Measurements from ENCODE around the gene ELL2. TPM values are rescaled to one million over a fixed set of nuclear protein-coding genes. Genes with fewer than 3 reads are reported as not detected.
"Not testable (repeated sequence)": the region's sequence is repeated elsewhere in the genome, so short reads cannot be mapped to it uniquely, and the experiment has no call there.

Gene ELL2
- total and polyA plus RNA-seq, 7 donors: 6.7 to 35.3 (median 26.6) TPM

DNA sequence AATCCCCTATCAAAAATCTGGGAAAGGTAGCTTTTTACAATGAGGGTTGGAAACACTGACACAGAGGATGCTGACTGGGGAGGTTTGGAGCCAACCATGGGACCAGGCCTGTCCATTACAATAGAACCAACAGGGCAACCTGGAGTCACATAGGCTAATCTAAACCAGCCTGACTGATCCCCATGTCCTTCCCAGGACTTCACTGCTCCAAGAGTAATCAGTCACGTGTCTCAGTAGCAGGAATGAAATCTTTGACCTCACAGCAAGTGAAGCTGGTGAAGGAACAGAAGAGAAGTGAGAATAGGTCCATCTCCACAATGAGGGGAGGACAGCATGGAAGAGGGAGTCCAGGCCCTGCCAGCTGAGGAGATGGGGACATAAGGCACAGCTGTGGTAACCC, 123.1 kb downstream of the ELL2 start:
- TF ChIP-seq, protein P1, sequence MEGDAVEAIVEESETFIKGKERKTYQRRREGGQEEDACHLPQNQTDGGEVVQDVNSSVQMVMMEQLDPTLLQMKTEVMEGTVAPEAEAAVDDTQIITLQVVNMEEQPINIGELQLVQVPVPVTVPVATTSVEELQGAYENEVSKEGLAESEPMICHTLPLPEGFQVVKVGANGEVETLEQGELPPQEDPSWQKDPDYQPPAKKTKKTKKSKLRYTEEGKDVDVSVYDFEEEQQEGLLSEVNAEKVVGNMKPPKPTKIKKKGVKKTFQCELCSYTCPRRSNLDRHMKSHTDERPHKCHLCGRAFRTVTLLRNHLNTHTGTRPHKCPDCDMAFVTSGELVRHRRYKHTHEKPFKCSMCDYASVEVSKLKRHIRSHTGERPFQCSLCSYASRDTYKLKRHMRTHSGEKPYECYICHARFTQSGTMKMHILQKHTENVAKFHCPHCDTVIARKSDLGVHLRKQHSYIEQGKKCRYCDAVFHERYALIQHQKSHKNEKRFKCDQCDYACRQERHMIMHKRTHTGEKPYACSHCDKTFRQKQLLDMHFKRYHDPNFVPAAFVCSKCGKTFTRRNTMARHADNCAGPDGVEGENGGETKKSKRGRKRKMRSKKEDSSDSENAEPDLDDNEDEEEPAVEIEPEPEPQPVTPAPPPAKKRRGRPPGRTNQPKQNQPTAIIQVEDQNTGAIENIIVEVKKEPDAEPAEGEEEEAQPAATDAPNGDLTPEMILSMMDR (IDR thresholded peaks at IDR 0.05): no peak
- TF ChIP-seq POLR2A (IDR thresholded peaks at IDR 0.05) (no peak), POLR2AphosphoS5 (IDR thresholded peaks at IDR 0.05) (no peak), EP300 (IDR thresholded peaks at IDR 0.05) (no peak)
- Histone ChIP-seq H3K4me1 (peaks cover 0 to 14% (median 12%) of the 10 kb centered on the region in 4 donors), H3K27me3 (no peaks in the 10 kb centered on the region), H3K9me3 (no peaks in the 10 kb centered on the region), H3K36me3 (no peaks in the 10 kb centered on the region), H3K27ac (no peak overlapping the region), H3K4me3 (no peak overlapping the region)
- intact Hi-C loops (cut with DNase I): no loop called here
- no peak for DNase-seq
- WGBS, 2 donors: 84 to 87% methylated on average over 1 of the region's 1 CpG

DNA sequence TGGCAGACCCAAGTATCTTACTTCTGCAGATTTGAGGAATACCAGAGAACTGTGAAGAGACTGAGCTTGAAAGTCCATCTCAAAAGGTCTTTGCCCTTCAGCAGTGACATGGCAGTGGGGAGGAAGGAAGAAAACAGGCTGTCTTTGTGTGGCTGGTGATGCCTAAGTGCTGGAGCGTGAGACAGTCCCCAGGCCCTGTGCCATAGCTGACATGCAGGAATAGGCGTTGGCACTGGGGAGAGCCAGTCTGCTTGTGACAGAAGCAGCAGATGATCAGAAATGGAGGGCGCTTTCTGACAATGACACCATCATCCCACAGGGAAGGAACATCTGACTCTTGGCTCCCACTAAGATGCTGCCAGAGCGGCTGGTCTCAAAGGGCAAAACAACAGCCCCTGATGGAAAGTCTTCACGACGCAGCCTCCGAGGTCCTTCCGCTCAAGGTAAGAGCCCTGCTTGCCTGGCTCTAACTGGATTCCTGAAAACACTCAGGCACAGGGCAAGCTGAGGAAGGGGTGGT, 123.6 kb downstream of the ELL2 start:
- TF ChIP-seq, protein P1 (IDR thresholded peaks at IDR 0.05): no peak
- TF ChIP-seq POLR2AphosphoS5 (IDR thresholded peaks at IDR 0.05) (no peak), POLR2A (IDR thresholded peaks at IDR 0.05) (no peak), EP300 (IDR thresholded peaks at IDR 0.05) (no peak)
- Histone ChIP-seq H3K4me1 (peaks cover 0 to 14% (median 13%) of the 10 kb centered on the region in 4 donors), H3K4me3 (no peak overlapping the region), H3K9me3 (no peaks in the 10 kb centered on the region), H3K27ac (no peak overlapping the region), H3K36me3 (no peaks in the 10 kb centered on the region), H3K27me3 (no peaks in the 10 kb centered on the region)
- 92 to 95% methylated on average over 8 of the region's 8 CpGs for WGBS, 2 donors
- intact Hi-C loops (cut with DNase I): no loop called here
- no peak for DNase-seq

DNA sequence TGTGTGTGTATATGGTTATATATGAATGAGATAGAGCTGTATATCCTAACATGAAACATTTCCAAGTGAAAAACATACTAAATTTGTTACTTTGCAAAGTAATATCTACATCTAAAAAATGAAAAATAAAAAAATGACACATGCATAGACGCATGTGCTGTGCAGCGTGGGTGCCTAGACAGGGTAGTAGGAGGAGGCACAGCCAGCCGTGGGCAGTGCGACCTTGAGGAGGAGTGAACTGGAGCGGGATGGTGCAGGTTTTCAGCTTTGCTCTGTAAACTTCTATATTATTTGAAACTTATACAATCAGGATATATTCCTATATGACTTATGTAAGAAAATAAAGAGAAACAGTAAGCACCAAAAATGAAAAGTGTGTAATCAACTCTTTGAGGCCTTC, 124.2 kb downstream of the ELL2 start:
- WGBS, 2 donors: 92 to 95% methylated on average over 5 of the region's 5 CpGs
- intact Hi-C loops (cut with DNase I): no loop called here
- Histone ChIP-seq H3K36me3 (no peaks in the 10 kb centered on the region), H3K9me3 (no peaks in the 10 kb centered on the region), H3K4me1 (peaks cover 0 to 14% (median 13%) of the 10 kb centered on the region in 4 donors), H3K4me3 (no peak overlapping the region), H3K27ac (no peak overlapping the region), H3K27me3 (no peaks in the 10 kb centered on the region)
- TF ChIP-seq POLR2A (IDR thresholded peaks at IDR 0.05) (no peak), POLR2AphosphoS5 (IDR thresholded peaks at IDR 0.05) (no peak), EP300 (IDR thresholded peaks at IDR 0.05) (no peak)
- TF ChIP-seq, protein P1 (IDR thresholded peaks at IDR 0.05): no peak
- no peak for DNase-seq

DNA sequence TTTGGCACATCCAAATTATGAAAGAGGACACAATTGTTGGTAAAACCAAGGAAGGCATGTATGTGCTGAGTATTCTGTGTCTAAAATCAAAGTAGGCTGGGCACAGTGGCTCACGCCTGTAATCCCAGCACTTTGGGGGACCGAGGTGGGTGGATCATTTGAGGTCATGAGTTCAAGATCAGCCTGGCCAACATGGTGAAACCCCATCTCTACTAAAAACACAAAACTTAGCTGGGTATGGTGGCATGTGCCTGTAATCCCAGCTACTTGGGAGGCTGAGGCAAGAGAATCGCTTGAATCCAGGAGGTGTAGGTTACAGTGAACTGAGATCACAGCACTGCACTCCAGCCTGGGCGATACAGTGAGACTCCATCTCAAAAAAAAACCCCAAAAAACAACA, 124.7 kb downstream of the ELL2 start:
- Histone ChIP-seq H3K27ac (peak overlapping the region in 2 of 4 donors; percentile 83 to 88), H3K4me1 (peaks cover 0 to 14% (median 13%) of the 10 kb centered on the region in 4 donors)
- H3K27me3 ChIP-seq; DNase-seq; H3K4me3 ChIP-seq; intact Hi-C loops (cut with DNase I); H3K36me3 ChIP-seq; H3K9me3 ChIP-seq: not testable (repeated sequence)
- 96 to 97% methylated on average over 4 of the region's 4 CpGs for WGBS, 2 donors

DNA sequence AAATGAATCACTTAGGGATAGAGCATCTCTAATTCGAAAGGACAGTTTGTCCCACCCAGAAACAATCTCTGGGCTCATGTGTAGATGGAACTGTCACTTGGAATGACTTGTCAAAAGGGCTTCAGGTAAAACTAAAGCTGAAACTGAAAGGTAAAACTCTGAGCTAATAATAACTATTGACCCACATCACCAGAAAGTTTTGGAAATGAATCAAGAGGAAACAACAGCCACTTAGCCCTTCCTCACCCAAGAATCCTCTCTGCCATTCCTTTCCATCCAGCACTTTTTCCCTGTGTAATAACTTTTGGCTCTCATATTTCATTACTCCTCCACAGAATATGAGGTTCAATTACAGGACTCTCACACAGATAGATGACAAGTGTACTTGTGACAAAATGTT, 125.1 kb downstream of the ELL2 start:
- WGBS, 2 donors: 95% methylated on average over 1 of the region's 1 CpG
- intact Hi-C loops (cut with DNase I): no loop called here
- no peaks in the 10 kb centered on the region for H3K36me3 ChIP-seq
- H3K27ac ChIP-seq: peak overlapping the region in 2 of 4 donors; percentile 83 to 88
- DNase-seq: no peak
- no peak overlapping the region for H3K4me3 ChIP-seq
- TF ChIP-seq, protein P1 (IDR thresholded peaks at IDR 0.05): no peak
- TF ChIP-seq POLR2AphosphoS5 (IDR thresholded peaks at IDR 0.05) (no peak), POLR2A (IDR thresholded peaks at IDR 0.05) (no peak), EP300 (IDR thresholded peaks at IDR 0.05) (no peak)
- peaks cover 0 to 14% (median 13%) of the 10 kb centered on the region in 4 donors for H3K4me1 ChIP-seq
- no peaks in the 10 kb centered on the region for H3K27me3 ChIP-seq
- H3K9me3 ChIP-seq: no peaks in the 10 kb centered on the region

Measured in sigmoid colon (tissue), 7 donors.